SHP77 treated with DMSO at 0.1 percent for 48 hours (cell line): ENCODE data around the gene SSPN.

Source experiments
- DNase-seq: peaks from one replicate; lab custom pipeline; 2025; lab: John Stamatoyannopoulos, UW

The SSPN gene

GRCh38 chr12:26195250-26195640 lies at the start of gene SSPN:
SSPN (plus strand) TSS chr12:26195573; CDS start chr12:26195673, 100 bp downstream.
- no peak for DNase-seq

- DNase-seq, result no peak
Observed at GRCh38 chr12:26148291-26148690, 47.1 kb upstream of the SSPN start.

GRCh38 chr12:26149968-26150500 lies 45.3 kb upstream of the SSPN start:
- DNase-seq, result no peak

- DNase-seq, result no peak
Observed at GRCh38 chr12:26150736-26151450, 44.5 kb upstream of the SSPN start.

- DNase-seq, result no peak
Observed at GRCh38 chr12:26152507-26153102, 42.8 kb upstream of the SSPN start.

- DNase-seq, result no peak
Observed at GRCh38 chr12:26153421-26154154, 41.8 kb upstream of the SSPN start.

GRCh38 chr12:26156201-26156871 lies 39.0 kb upstream of the SSPN start:
- DNase-seq, result no peak

- DNase-seq, result no peak
Observed at GRCh38 chr12:26157001-26157400, 38.4 kb upstream of the SSPN start.

GRCh38 chr12:26158078-26158764 lies 37.2 kb upstream of the SSPN start:
- no peak for DNase-seq

GRCh38 chr12:26162174-26162573 lies 33.2 kb upstream of the SSPN start:
- no peak for DNase-seq

- no peak for DNase-seq
Observed at GRCh38 chr12:26162905-26163304, 32.5 kb upstream of the SSPN start.

- no peak for DNase-seq
Observed at GRCh38 chr12:26164118-26164517, 31.3 kb upstream of the SSPN start.

GRCh38 chr12:26172013-26172412 lies 23.4 kb upstream of the SSPN start:
- no peak for DNase-seq

GRCh38 chr12:26172539-26172938 lies 22.8 kb upstream of the SSPN start:
- DNase-seq, result no peak

GRCh38 chr12:26172946-26173552 lies 22.3 kb upstream of the SSPN start:
- DNase-seq, result no peak

- DNase-seq, result no peak
Observed at GRCh38 chr12:26176725-26177124, 18.6 kb upstream of the SSPN start.

GRCh38 chr12:26177283-26177682 lies 18.1 kb upstream of the SSPN start:
- no peak for DNase-seq

- no peak for DNase-seq
Observed at GRCh38 chr12:26179826-26180225, 15.5 kb upstream of the SSPN start.

GRCh38 chr12:26182377-26182776 lies 13.0 kb upstream of the SSPN start:
- DNase-seq, result no peak

GRCh38 chr12:26185532-26186320 lies 9.6 kb upstream of the SSPN start:
- DNase-seq, result no peak
